HTERT RPE-1 (cell line): ENCODE measurements around the gene REXO5.

Source experiments
- in situ Hi-C: fragments of 300-500 bp; cut with MboI; formaldehyde crosslinking; loops from 4 replicates; pipeline ENCODE4 v1.14.3; 2020; ENCODE audit warnings: low sequenced_read_pairs

The REXO5 gene

DNA sequence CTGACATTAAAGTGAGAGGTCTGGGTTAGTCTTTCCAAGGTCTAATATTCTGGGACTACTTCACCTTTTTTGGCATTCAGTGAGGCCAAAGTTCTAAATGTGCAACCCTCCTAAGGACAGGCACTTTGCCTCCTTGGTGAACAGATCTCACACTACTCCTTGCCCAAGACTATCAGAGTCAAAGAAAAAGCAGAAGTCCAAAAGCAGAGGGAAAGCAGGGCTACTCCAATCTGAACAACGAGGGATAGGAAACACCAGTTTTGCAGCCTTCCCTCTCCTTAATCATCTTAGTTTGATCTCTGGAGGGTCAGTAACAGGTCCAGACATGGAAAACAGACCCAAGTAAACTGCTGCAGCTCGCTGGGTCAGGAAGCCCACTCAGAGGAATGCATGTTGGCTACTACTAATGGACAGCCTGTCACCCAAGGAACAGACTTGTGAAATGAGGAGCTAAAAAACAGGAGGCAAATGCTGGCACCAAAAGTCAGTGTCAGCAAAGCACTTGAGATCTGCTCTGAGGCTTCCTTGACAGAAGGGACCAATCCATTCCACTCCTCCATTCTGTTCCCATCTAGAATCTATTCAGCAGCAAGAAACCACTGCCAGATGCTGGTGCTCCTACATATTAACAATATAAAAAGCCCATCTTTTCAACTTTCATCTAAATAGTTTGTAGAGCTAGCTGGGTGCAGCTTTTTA is 63.9 kb downstream of the REXO5 start:
- in situ Hi-C loops: no loop called here

DNA sequence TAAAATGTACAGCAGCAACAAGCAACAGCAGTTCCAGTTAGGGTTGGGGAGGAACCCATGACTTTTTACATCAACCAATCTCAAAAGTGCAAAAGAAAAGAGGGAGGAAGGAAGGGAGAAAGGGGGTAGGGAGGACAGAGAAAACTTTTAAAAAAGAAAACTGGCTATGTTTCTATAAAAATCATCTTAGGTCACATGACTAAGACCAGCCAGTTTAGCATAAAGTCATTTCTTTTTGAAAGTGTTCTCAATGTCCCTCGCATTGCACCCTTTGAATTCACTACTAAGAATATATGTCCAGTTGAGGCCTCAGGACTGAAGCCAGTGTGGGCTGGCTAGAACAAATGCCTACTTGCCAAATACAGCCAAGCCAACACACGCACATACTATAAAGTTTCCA is 64.9 kb downstream of the REXO5 start:
- in situ Hi-C loops: no loop called here

DNA sequence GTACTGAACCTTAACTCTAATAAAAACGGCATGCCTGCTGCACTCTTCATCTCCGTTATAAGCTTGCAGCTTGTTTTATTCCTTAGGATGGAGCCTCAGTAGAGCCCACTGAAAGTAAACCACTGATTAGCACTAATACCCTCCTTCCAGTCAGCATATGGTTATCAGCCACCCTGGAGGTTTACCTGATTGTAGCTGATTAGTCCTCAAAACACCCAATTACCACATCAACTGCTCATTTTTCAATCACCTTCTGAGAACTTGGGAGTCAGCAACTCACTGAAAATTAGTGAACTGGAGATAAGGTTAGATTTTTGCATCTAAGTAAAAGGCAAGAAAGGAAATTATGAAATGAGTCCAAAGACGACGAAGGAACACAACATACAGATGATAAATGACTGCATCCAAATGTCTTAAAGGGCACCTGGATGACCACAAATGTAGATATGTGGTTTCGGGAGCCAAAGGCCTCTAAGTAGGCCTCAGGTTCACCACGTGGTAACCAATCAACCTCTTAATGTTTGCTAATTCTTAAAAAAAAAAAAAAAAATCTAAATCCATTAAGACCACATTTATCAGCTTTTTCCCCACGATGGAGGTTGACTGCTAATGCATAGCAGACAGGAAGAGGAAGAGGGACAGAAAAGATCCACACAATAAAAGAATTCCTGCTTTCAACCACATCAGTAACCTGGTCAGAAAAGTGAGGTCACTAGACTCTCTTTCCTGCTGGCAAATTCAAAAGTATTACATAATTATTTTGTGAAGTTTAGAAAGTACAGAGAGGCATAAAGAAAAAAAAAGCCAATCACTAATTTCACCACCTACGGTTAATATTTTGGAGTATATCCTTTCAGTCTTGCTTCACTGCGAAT is 65.9 kb downstream of the REXO5 start:
- in situ Hi-C loops: no loop called here

DNA sequence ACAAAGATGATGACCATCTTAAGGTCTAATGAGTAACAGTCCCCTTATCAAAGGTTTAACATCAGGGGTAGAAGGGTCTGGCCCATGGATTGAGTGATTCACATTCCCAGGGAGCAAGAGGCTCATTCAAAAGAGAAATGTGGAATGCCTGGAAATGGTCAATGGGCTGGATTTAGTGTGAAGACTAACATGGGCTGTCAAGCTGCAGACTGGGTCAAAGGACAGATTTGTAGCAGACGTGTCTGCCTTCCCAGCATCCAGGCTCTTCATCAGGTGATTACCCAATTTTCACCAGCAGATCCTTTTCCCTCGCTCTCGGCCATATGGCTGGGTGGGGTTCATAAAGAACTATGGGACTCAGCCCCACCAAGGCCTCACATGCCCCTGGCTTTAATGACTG is 67.0 kb downstream of the REXO5 start:
- in situ Hi-C loops: no loop called here

DNA sequence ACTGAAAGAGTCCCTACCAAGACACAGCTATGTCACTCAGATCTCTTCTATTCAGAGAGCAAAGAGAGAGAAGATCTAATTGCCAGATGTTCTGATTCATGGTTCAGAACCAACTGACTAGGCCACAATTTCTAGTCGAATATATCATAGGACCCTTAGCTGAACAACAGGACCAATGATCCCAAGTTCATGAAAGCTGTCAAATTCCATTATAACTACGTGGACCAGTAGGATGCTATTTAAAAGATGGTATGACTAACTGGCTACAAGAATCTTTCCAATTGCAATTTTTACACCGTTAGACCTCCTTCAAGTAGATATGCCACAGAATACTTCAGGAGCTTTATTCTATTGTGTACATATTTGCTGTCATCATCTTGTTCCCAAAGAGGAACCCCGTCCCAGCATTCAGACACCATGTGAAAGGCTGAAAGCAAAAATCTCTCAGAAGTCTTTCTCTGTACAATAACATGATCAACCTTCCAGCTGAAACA is 67.8 kb downstream of the REXO5 start:
- in situ Hi-C loops: no loop called here

DNA sequence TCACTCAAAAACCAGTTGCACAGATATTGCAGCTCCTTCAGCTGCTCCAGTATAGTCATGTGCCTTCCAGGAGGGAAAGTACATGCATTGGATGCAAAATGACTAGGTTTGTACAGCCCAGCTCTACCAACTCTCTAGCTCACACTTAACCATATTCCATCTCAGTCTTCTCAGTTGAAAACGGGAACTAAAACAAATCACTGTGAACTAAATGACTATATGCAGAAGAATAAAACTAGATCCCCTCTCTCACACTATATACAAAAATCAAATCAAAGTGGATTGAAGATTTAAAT is 69.0 kb downstream of the REXO5 start:
- in situ Hi-C loops: no loop called here

DNA sequence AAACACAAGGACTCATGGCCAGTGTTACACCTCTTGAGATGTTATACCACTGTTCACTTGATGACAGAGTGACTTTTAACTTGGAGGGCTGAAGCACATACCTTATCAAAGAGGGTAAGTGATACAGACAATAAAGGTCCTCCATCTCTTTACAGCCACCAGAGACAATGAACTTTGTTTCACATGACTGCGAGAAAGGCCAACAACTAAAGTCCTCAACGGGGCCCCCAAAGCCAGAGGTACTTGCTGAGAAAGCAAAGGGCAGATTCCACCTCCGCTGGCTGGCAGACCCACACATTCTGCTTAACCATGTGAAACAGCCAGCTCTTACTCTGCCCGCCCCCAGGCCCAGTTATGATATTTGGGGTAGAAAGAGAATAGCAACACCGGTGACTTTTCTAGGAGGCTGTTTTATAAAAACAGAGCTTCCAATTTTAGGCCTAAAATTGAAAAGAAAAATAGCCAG is 72.4 kb downstream of the REXO5 start:
- in situ Hi-C loops: no loop called here

DNA sequence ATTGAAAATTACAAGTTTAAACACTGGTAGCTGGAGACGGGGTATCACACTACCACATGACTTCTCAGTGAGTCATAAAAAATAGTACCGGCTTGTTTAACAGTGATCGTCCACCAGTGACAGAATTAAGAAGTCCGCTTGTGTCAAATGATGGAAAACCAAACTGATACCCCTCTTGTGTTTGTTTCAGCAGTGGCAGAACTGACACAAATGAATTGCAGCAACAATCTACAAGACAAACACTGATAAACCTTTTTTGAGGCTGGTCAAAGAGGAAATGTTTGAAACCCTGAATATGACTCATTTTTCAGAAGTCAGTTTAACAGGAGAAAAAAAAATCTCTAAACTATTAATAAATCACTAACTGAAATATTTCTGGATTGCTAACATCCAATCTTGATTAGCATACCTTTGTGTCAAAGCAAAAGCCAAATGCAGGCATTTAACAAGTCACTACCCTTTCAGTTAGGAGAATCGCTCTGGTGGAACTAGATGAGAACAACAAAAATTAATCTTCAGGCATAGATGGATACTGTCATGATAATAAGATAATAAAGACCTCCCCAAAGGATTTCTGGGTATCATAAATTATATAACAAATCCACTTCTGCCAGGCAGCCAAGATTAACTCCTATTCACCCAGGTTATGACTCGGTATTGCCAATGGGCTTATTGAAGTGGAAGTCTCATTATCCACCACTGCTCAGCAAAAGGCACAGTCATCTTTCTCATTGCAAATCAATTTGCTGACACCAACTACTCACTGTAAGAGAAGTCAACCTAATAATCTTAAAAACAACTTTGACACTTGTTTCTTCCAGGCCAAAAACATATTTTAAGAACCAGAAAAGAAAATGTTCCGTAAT is 73.1 kb downstream of the REXO5 start:
- in situ Hi-C loops: no loop called here

DNA sequence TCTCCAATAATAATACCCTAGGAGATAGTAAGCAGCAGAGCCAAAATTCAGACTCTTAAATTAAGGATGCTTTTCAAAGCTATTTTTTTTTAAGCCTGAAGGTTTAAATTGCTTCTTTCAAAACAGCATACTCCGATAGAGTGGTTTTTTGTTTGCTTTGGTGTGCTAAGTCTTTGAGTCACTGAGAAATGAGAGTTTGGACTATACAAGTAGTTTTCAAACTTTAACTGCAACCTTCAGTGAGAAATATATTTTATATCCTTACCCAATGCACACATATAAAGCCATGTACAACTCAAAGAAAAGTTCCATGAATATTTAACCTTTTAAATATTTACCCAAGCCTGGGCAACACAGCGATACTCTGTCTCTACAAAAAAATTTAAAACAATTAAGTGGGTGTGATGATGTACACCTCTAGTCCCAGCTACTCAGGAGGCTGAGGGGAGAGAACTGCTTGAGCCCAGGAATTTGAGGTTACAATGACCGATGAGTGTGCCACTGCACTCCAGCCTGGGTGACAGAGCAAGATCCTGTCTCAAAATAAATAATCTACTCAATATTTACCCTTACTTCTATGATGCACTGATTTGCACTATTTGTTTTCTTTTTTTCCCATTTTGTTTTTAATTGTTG is 74.7 kb downstream of the REXO5 start:
- in situ Hi-C loops: no loop called here

DNA sequence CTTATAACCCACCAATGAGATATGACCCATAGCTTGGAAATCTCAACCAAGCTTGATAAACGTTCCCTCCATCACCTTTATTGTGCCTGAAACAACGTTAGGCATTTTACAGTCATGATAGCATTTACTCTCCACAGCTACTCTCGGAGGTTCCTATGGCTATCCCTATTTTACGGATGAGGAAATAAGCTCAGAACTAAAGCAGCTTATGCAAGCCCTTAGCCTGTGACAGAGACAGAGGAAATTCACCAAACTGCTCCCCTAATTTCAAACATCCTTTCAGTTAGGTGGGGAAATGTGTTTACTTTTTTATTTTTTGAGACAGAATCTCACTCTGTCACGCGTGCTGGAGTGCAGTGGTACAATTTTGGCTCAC is 75.2 kb downstream of the REXO5 start:
- in situ Hi-C loops: no loop called here

DNA sequence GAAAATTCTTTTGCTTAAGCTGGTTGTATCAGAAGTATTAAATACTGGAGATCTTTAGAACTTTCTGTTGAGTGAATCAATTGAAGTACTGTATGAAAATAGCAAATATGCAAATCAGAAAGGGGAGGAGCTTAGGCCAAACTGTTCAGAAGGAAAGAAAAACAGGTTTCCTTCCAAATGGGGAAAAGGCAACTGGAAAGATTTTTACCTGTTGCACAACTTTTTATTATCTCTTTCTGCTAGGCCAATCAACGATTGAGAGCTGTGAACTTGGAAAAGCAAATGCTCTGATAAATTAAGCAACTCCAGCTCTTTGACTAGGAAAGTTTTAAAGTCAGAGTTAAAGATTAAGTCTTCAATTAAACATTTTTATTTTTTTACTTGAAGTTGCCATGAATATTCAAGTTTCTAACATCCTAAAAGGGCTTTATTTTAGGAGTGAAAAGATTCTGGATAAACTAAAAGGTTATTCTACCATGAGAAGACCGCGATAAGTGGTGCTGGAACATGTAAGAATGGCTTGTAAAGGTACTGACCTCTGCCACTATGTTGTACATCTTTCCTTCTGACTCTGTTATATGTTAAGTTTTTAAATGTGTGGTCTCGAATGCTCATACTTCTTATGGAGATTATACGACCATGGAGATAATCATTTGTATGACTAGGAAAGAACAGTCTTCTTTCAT is 77.4 kb downstream of the REXO5 start:
- in situ Hi-C loops: no loop called here

DNA sequence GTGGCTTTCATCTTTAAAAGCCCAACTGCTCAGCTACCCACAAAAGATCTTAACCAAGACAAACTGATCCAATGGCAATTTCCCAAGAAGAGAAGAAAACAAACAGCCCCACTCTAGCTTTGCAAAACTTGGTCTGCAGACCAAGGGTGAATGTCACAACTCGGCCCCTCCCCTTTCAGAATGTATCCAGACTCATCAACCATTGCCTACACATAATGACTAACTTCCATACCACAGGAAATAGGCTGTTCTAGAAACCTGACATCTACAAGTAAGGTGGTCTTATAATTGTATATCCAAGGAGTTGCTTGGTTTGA is 77.9 kb downstream of the REXO5 start:
- in situ Hi-C loops: no loop called here

DNA sequence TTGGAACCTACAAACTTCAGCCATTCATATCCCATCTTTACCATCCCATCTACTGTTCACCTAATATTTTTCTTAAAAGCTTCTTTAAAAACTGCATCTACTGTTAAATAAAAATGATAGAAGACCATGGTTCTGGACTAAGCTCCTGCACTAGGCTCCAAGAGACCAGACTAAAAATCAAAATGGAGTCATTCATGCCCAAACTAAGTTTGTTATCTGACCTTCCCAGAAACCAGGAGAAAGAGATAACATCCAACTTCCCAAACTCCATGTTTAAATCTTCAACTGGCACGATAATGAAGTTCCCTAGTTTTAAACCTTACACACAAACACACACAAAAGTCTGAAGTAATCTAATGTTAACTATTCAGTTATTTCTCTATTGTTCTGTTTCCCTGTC is 80.0 kb downstream of the REXO5 start:
- in situ Hi-C loops: no loop called here

DNA sequence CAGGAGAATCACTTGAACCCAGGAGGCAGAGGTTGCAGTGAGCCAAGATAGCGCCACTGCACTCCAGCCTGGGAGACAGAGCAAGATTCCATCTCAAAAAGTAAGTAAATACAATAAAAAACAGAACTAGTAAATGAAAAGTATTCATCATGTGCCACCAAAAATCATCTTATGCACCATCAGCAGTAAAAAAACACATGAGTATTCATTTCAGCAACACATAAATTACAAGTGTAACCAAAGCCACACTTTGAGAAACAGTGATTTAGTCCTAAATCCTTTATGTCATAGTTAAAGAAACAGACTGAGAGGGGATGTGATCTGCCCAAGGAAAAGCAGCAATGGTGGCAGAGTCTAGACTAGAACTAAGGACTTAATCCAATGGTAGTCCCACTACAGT is 80.9 kb downstream of the REXO5 start:
- in situ Hi-C loops: no loop called here

DNA sequence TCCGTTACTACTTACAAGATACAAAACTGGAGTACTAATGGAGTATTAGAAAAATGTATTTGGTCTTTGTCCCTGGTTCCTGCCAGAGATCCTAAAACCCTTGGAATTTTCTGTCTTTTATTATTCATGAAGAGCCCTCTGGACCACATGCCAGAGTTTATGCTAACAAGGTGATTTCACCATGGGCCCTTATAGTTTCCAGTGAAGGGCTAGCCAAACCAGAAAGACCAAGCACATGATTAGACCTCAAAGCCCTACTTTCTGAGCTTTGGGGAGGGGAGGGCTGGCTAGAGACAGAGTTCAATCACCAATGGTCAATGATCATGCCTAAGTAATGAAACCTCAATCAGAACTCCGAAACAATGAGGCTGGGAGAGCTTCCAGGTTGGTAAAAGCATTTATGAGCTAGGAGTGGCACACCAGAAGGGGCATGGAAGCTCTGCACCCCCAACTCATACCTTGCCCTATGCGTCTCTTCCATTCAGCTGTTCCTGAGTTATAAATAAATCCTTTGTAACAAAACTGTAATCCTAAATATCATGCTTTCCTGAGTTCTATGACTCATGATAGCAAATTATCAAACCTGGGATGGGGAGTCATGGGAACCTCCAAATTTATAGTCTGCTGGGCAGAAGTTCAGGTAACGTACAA is 83.4 kb downstream of the REXO5 start:
- in situ Hi-C loops: no loop called here

DNA sequence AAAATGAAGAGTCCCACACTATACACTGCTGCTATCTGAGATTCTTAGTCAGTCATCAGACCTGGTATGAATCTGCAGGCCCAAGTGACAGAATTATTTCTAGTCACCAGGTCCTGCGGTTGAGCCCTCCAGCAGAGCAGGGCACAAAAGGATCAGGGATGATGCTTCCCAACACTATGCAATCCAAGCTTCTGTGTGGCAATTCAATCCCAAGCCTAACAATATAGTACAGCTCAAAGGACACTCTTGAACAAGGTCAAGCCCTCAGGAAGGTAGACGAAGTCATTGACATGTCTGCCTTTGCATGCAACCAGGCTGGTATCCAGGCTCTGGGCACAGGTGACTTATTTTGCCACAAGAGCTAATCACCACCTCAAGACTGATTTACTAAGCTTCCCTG is 88.1 kb downstream of the REXO5 start:
- in situ Hi-C loops: no loop called here

DNA sequence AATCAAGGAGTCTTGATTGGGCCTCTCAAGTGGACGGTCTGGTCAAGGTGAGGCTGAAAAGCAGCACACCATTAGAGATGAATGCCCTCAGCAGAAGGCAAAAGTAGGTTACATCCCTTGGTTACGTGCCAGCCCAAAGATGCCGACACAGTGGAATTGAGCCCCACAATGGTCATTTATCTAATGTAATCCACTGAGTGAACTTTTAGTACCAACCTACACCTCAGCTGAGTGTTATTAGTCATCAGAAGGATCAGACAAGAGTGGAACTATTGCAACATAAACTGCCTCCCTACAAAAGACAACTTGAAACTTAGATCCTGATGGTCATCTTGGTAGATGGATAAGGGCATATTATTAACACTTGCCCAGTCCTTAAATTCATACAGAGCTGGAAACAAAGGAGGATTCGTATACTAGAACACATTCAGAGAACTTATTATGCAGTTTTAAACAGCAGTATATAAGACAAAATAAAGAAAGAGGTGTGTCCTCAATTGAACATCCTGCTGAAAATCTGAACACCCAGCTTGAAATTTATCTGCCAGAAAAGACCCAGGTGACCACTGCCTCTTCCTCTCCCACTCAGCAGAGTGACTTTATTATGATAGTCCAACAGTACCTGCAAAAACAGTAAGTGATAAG is 91.0 kb downstream of the REXO5 start:
- in situ Hi-C loops: no loop called here

DNA sequence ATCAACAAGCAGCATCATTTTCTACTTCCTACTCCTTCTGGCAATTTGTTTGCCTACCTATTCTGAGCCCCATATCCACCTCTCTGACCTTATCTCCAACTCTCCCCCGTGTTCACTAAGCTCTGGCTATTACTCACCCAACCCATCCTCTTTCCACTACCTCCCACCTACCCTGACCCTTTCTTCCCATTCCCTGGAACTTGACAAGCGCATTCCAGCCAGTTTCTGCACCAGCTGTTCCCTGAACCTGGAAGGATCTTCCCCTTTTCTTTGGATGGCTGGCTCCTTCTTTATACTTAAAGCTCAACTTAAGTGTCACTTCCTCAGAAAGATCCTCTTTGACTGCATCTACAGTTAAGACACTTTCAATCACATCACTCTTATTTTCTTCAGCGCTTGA is 91.6 kb downstream of the REXO5 start:
- in situ Hi-C loops: no loop called here

DNA sequence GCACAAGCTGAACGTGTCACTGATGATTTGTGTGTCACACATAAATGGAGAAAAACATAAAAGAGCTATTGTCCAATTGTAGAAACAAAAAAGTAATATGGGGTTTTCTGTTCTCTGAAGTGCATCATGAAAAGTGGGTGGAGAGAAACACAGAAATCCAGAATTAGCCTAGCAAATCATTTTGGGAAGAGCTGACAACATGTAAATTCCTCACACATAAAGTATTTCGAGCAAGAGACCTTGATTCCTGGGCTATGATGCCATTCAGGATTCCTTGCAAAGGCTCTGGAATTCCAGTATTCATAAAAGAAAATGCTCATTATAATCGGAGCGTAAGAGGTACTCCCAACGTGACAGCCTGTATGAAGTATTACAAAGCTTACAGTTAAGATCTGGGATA is 92.7 kb downstream of the REXO5 start:
- in situ Hi-C loops: no loop called here
